NOMO-1 (cell line): Measurements from ENCODE around the gene OSBP.
"Not testable (repeated sequence)": the region's sequence is repeated elsewhere in the genome, so short reads cannot be mapped to it uniquely, and the experiment has no call there.

Experiments used
- DNase-seq, 2 experiments: peaks; one replicate each; lab custom pipeline; 2025; ENCODE audit not compliant: unreplicated experiment in 2 of 2; lab: John Stamatoyannopoulos, UW

Gene OSBP

GRCh38 chr11:59615637-59616395, at the start of gene OSBP:
Gene OSBP (minus strand): TSS chr11:59615774. CDS start chr11:59615664, 110 bp downstream.
- DNase-seq = peak; percentile 100

- DNase-seq = peak in 1 of 2 experiments; percentile 70
These were observed 45.0 kb upstream of the OSBP start for GRCh38 chr11:59660621-59661020.

- DNase-seq = peak in 1 of 2 experiments; percentile 1
These were observed 44.4 kb upstream of the OSBP start for GRCh38 chr11:59659981-59660380.

GRCh38 chr11:59658036-59658435, 42.5 kb upstream of the OSBP start:
- DNase-seq = no peak

GRCh38 chr11:59654893-59655292, 39.3 kb upstream of the OSBP start:
- no peak for DNase-seq

GRCh38 chr11:59647245-59647980, 31.8 kb upstream of the OSBP start:
- DNase-seq = no peak

GRCh38 chr11:59644528-59644927, 29.0 kb upstream of the OSBP start:
- no peak for DNase-seq

- DNase-seq = no peak
These were observed 27.8 kb upstream of the OSBP start for GRCh38 chr11:59643390-59643789.

GRCh38 chr11:59641156-59641555, 25.6 kb upstream of the OSBP start:
- no peak for DNase-seq

- DNase-seq = no peak
These were observed 14.9 kb upstream of the OSBP start for GRCh38 chr11:59630493-59630892.

GRCh38 chr11:59629996-59630395, 14.4 kb upstream of the OSBP start:
- no peak for DNase-seq

GRCh38 chr11:59626969-59627368, 11.4 kb upstream of the OSBP start:
- not testable (repeated sequence) for DNase-seq

- no peak for DNase-seq
These were observed 10.1 kb upstream of the OSBP start for GRCh38 chr11:59625703-59626102.

GRCh38 chr11:59617876-59618275, 2.3 kb upstream of the OSBP start:
- DNase-seq = no peak

GRCh38 chr11:59616396-59616982, 915 bp upstream of the OSBP start:
- peak in 1 of 2 experiments; percentile 99 for DNase-seq

- DNase-seq = no peak
These were observed 396 bp downstream of the OSBP start for GRCh38 chr11:59615120-59615636.

- DNase-seq = no peak
These were observed 1.1 kb downstream of the OSBP start for GRCh38 chr11:59614277-59615119.

- DNase-seq = no peak
These were observed 3.7 kb downstream of the OSBP start for GRCh38 chr11:59611570-59612565.

GRCh38 chr11:59610289-59610688, 5.3 kb downstream of the OSBP start:
- no peak for DNase-seq
